HCT116 (cell line): ENCODE results near the gene PPM1F. TPM values are rescaled to one million over a fixed set of nuclear protein-coding genes. Genes with fewer than 3 reads are reported as not detected.

ENCODE experiments used
- ATAC-seq: fragments of 200-7000 bp; cut with Tn5 transposase; 2 replicates; pipeline ENCODE4 v1.9.1; 2020; ENCODE audit warnings: mild to moderate bottlenecking, moderate library complexity
- BruUV-seq: library from RNA; stranded (reverse); fragments of 400-500 nt; replicated peaks from 2 replicates; lab custom pipeline; 2021; lab: Mats Ljungman, UMichigan
- CTCF ChIA-PET: fragments of 300-600 bp; sonication (Branson Sonifier 250); formaldehyde crosslinking; loops from one replicate; lab custom pipeline; 2021; ENCODE audit warnings: antibody characterized with exemption; lab: Charles Lee
- POLR2A ChIA-PET: fragments of 300-600, 350-600 bp; sonication (Branson Sonifier 250); formaldehyde crosslinking; loops from one replicate; lab custom pipeline; 2021; ENCODE audit warnings: antibody characterized with exemption; lab: Charles Lee
- RAD21 ChIA-PET, 2 experiments: fragments of 300-600 bp; sonication (Branson Sonifier 250); formaldehyde crosslinking; loops; one replicate each; lab custom pipeline; 2023; ENCODE audit warnings: low total read pairs in 2 of 2; ENCODE audit not compliant: uncharacterized antibody in 2 of 2, unreplicated experiment in 2 of 2, low non-redundant PET in 1 of 2; lab: Charles Lee
- DNase-seq: peaks from one replicate; pipeline ENCODE4 v3.0.0-alpha.2; 2010; ENCODE audit warnings: low read depth, low spot score
- H2AFZ ChIP-seq: fragments of 200-600 bp; shearing (Covaris generic), sonication (generic); 2 replicates; pipeline ENCODE4 v1.6.1; 2017; ENCODE audit warnings: low read depth, mixed run types, mixed read lengths, antibody characterized with exemption, low read length; ENCODE audit not compliant: poor library complexity, severe bottlenecking
- H3K27ac ChIP-seq: 2 replicates; pipeline ENCODE4 v1.5.1; 2012; ENCODE audit warnings: low read depth, low read length
- H3K27me3 ChIP-seq: fragments of 200-600 bp; sonication (generic); 2 replicates; pipeline ENCODE4 v1.6.1; 2016; ENCODE audit warnings: mixed run types, low read length, mixed read lengths; ENCODE audit not compliant: insufficient read depth
- H3K36me3 ChIP-seq, 2 experiments: fragments of 200-500 bp in 1 of 2; fragments of 200-600 bp in 1 of 2; sonication (Bioruptor generic) in 1 of 2; sonication (generic) in 1 of 2; 2 replicates each; pipeline versions ENCODE4 v1.5.1 to v1.6.1; 2014 to 2016; ENCODE audit warnings: low read length in 2 of 2, inconsistent platforms in 1 of 2, mixed read lengths in 1 of 2, mixed run types in 1 of 2; ENCODE audit not compliant: insufficient read depth in 2 of 2, control insufficient read depth in 1 of 2
- H3K4me1 ChIP-seq, 2 experiments: fragments of 200-600 bp in 1 of 2; sonication (generic) in 1 of 2; 2 replicates each; pipeline versions ENCODE4 v1.5.1 to v1.6.1; 2012 to 2017; ENCODE audit warnings: low read length in 2 of 2, inconsistent platforms in 1 of 2, mild to moderate bottlenecking in 1 of 2, mixed read lengths in 1 of 2, mixed run types in 1 of 2, moderate library complexity in 1 of 2; ENCODE audit not compliant: insufficient read depth in 2 of 2, control insufficient read depth in 1 of 2
- H3K4me2 ChIP-seq: fragments of 200-600 bp; sonication (generic); 2 replicates; pipeline ENCODE4 v1.6.1; 2017; ENCODE audit warnings: mixed run types, low read length, mixed read lengths
- H3K4me3 ChIP-seq, 2 experiments: fragments of 200-600 bp in 1 of 2; sonication (generic) in 1 of 2; replicated peaks in 1 of 2; 2 replicates each; pipeline ENCODE4 v1.5.1; 2011 to 2016; ENCODE audit warnings: low read length in 2 of 2, control low read depth in 1 of 2, low read depth in 1 of 2, mild to moderate bottlenecking in 1 of 2, mixed read lengths in 1 of 2, mixed run types in 1 of 2
- H3K79me2 ChIP-seq: fragments of 200-600 bp; sonication (generic); 2 replicates; pipeline ENCODE4 v1.6.1; 2017; ENCODE audit warnings: mild to moderate bottlenecking, mixed run types, low read length, moderate library complexity, mixed read lengths; ENCODE audit not compliant: insufficient read depth
- H3K9ac ChIP-seq: fragments of 200-600 bp; sonication (generic); 2 replicates; pipeline ENCODE4 v1.6.1; 2016; ENCODE audit warnings: low read length, mixed read lengths
- H3K9me2 ChIP-seq: fragments of 200-600 bp; sonication (generic), shearing (Covaris generic); 2 replicates; pipeline ENCODE4 v1.6.1; 2017; ENCODE audit warnings: mixed run types, mild to moderate bottlenecking, moderate library complexity; ENCODE audit not compliant: insufficient read depth
- H3K9me3 ChIP-seq, 2 experiments: fragments of 200-500 bp in 1 of 2; fragments of 200-600 bp in 1 of 2; sonication (Bioruptor generic) in 1 of 2; sonication (generic) in 1 of 2; 2 replicates each; pipeline ENCODE4 v1.6.1; 2014 to 2017; ENCODE audit warnings: low read length in 2 of 2, mixed read lengths in 2 of 2, inconsistent platforms in 1 of 2, low read depth in 1 of 2, mild to moderate bottlenecking in 1 of 2, mixed run types in 1 of 2, moderate library complexity in 1 of 2; ENCODE audit not compliant: control insufficient read depth in 1 of 2, insufficient read depth in 1 of 2
- H4K20me1 ChIP-seq: fragments of 200-600 bp; sonication (generic), shearing (Covaris generic); 2 replicates; pipeline ENCODE4 v1.6.1; 2017; ENCODE audit warnings: mixed run types, mild to moderate bottlenecking, moderate library complexity; ENCODE audit not compliant: insufficient read depth
- CBX3 ChIP-seq: IDR thresholded peaks from 2 replicates; pipeline ENCODE4 v1.6.1; 2012; ENCODE audit warnings: low read depth
- CEBPB ChIP-seq: IDR thresholded peaks from 2 replicates; pipeline ENCODE4 v1.6.1; 2012; ENCODE audit warnings: low read depth
- EGR1 ChIP-seq: IDR thresholded peaks from 2 replicates; pipeline ENCODE4 v1.6.1; 2012; ENCODE audit warnings: low read depth
- EZH2phosphoT487 ChIP-seq: fragments of 200-600 bp; IDR thresholded peaks from 2 replicates; pipeline ENCODE4 v1.6.1; 2018; ENCODE audit warnings: antibody characterized with exemption, borderline replicate concordance
- FOSL1 ChIP-seq: IDR thresholded peaks from 2 replicates; pipeline ENCODE4 v1.6.1; 2012; ENCODE audit warnings: low read depth
- POLR2A ChIP-seq: IDR thresholded peaks from 2 replicates; pipeline ENCODE4 v1.7.0; 2011; ENCODE audit warnings: borderline replicate concordance; ENCODE audit not compliant: insufficient read depth, insufficient read length; ENCODE audit errors: extremely low read depth
- POLR2AphosphoS5 ChIP-seq: IDR thresholded peaks from 2 replicates; pipeline ENCODE4 v1.6.1; 2011; ENCODE audit warnings: mild to moderate bottlenecking, low read depth, low read length, moderate library complexity
- RAD21 ChIP-seq: IDR thresholded peaks from 2 replicates; pipeline ENCODE4 v1.6.1; 2012; ENCODE audit warnings: low read depth, mild to moderate bottlenecking
- SIN3A ChIP-seq: IDR thresholded peaks from 2 replicates; pipeline ENCODE4 v1.6.1; 2012; ENCODE audit warnings: low read depth
- SP1 ChIP-seq: IDR thresholded peaks from 2 replicates; pipeline ENCODE4 v1.6.1; 2012; ENCODE audit warnings: low read depth
- SRF ChIP-seq: IDR thresholded peaks from 2 replicates; pipeline ENCODE4 v1.6.1; 2012; ENCODE audit warnings: low read depth
- TCF7L2 ChIP-seq: IDR thresholded peaks from 2 replicates; pipeline ENCODE4 v1.7.0; 2011; ENCODE audit warnings: borderline replicate concordance, inconsistent platforms; ENCODE audit not compliant: insufficient read depth, insufficient read length; ENCODE audit errors: extremely low read depth
- YY1 ChIP-seq: IDR thresholded peaks from 2 replicates; pipeline ENCODE4 v1.6.1; 2011; ENCODE audit warnings: low read length, low read depth, moderate library complexity, mild to moderate bottlenecking; ENCODE audit not compliant: insufficient replicate concordance; ENCODE audit errors: extremely low read depth
- ZFX ChIP-seq: fragments of 450-650 bp; IDR thresholded peaks from 2 replicates; pipeline ENCODE4 v1.6.1; 2017
- ZNF274 ChIP-seq: fragments of 200-500 bp; sonication (Bioruptor generic); IDR thresholded peaks from 2 replicates; pipeline ENCODE4 v1.6.1; 2014; ENCODE audit warnings: mild to moderate bottlenecking, low read depth, low read length, inconsistent platforms
- intact Hi-C: fragments of 100-400 bp; cut with micrococcal nuclease; formaldehyde crosslinking; loops from 2 replicates; pipeline ENCODE4 v1.10.0; 2022
- total RNA-seq: library from RNA; stranded (reverse); gene quantifications from one replicate; pipeline ENCODE4 v1.2.1, GENCODE V29; 2021; ENCODE audit not compliant: unreplicated experiment
- TF ChIP-seq, protein P1 (sequence below): IDR thresholded peaks from 2 replicates; pipeline ENCODE4 v1.6.1; 2012; ENCODE audit warnings: low read depth
- TF ChIP-seq, protein P2 (sequence below), 3 experiments: fragments of 200-600 bp in 1 of 3; sonication (generic) in 1 of 3; IDR thresholded peaks in 2 of 3; conservative IDR thresholded peaks in 1 of 3; 2 replicates each; pipeline ENCODE4 v1.5.1; 2012 to 2017; ENCODE audit warnings: low read depth in 2 of 3, low read length in 2 of 3, antibody characterized with exemption in 1 of 3, borderline replicate concordance in 1 of 3, control low read depth in 1 of 3, mild to moderate bottlenecking in 1 of 3, mixed read lengths in 1 of 3, mixed run types in 1 of 3, moderate library complexity in 1 of 3; ENCODE audit not compliant: insufficient read depth in 1 of 3
- TF ChIP-seq, protein P3 (sequence below): IDR thresholded peaks from 2 replicates; pipeline ENCODE4 v1.6.1; 2012

Gene PPM1F
- total RNA-seq, 1 experiment from 2014 or later: 27.3 TPM

DNA sequence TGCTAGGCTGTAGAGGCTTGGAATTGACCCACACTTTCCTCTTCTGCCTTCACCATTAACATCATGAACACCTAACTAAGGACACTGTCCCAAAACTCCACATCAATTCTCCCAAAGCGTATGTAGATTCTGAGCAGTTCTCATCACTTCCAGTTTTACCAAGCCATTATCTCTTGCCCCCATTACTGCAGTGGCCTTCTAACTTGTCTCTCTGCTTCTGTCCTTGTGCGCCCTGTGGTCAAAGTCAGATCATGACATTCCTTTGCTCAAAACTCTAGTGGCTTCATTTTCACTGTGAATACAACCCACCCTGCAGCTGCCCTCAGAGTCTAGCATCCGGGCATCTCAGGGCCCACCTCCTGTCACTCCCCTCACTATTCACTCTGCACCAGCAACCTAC lies 43.0 kb upstream of the PPM1F start:
- Histone ChIP-seq H2AFZ (no peak overlapping the region), H3K9me2 (no peaks in the 10 kb centered on the region), H4K20me1 (no peaks in the 10 kb centered on the region), H3K9ac (no peak overlapping the region), H3K4me2 (no peak overlapping the region), H3K36me3 (no peaks in the 10 kb centered on the region), H3K4me1 (no peaks in the 10 kb centered on the region), H3K79me2 (no peaks in the 10 kb centered on the region), H3K27ac (no peak overlapping the region), H3K27me3 (peaks cover 5% of the 10 kb centered on the region; the same call in 1 of the 2 replicates), H3K9me3 (no peaks in the 10 kb centered on the region), H3K4me3 (no peak overlapping the region)
- ChIA-PET POLR2A (no interaction called here), RAD21 (no interaction called here), CTCF (no interaction called here)
- no peak for TF ChIP-seq SP1
- TF ChIP-seq, protein P1, sequence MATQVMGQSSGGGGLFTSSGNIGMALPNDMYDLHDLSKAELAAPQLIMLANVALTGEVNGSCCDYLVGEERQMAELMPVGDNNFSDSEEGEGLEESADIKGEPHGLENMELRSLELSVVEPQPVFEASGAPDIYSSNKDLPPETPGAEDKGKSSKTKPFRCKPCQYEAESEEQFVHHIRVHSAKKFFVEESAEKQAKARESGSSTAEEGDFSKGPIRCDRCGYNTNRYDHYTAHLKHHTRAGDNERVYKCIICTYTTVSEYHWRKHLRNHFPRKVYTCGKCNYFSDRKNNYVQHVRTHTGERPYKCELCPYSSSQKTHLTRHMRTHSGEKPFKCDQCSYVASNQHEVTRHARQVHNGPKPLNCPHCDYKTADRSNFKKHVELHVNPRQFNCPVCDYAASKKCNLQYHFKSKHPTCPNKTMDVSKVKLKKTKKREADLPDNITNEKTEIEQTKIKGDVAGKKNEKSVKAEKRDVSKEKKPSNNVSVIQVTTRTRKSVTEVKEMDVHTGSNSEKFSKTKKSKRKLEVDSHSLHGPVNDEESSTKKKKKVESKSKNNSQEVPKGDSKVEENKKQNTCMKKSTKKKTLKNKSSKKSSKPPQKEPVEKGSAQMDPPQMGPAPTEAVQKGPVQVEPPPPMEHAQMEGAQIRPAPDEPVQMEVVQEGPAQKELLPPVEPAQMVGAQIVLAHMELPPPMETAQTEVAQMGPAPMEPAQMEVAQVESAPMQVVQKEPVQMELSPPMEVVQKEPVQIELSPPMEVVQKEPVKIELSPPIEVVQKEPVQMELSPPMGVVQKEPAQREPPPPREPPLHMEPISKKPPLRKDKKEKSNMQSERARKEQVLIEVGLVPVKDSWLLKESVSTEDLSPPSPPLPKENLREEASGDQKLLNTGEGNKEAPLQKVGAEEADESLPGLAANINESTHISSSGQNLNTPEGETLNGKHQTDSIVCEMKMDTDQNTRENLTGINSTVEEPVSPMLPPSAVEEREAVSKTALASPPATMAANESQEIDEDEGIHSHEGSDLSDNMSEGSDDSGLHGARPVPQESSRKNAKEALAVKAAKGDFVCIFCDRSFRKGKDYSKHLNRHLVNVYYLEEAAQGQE: no peak
- TF ChIP-seq CBX3: no peak
- no peak for TF ChIP-seq POLR2A
- no peak for TF ChIP-seq ZNF274
- TF ChIP-seq SRF: no peak
- TF ChIP-seq CEBPB: no peak
- no peak for TF ChIP-seq FOSL1
- no peak for TF ChIP-seq ZFX
- TF ChIP-seq, protein P2, sequence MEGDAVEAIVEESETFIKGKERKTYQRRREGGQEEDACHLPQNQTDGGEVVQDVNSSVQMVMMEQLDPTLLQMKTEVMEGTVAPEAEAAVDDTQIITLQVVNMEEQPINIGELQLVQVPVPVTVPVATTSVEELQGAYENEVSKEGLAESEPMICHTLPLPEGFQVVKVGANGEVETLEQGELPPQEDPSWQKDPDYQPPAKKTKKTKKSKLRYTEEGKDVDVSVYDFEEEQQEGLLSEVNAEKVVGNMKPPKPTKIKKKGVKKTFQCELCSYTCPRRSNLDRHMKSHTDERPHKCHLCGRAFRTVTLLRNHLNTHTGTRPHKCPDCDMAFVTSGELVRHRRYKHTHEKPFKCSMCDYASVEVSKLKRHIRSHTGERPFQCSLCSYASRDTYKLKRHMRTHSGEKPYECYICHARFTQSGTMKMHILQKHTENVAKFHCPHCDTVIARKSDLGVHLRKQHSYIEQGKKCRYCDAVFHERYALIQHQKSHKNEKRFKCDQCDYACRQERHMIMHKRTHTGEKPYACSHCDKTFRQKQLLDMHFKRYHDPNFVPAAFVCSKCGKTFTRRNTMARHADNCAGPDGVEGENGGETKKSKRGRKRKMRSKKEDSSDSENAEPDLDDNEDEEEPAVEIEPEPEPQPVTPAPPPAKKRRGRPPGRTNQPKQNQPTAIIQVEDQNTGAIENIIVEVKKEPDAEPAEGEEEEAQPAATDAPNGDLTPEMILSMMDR (IDR thresholded peaks at IDR 0.05 in 2 of 3, conservative IDR thresholded peaks at IDR 0.05 in 1 of 3; ENCODE audit: borderline replicate concordance in 1 of 3, insufficient read depth in 1 of 3, low read depth in 2 of 3, low read length in 2 of 3): no peak
- TF ChIP-seq EZH2phosphoT487: no peak
- TF ChIP-seq, protein P3, sequence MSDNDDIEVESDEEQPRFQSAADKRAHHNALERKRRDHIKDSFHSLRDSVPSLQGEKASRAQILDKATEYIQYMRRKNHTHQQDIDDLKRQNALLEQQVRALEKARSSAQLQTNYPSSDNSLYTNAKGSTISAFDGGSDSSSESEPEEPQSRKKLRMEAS: no peak
- no peak for TF ChIP-seq SIN3A
- TF ChIP-seq TCF7L2: no peak
- no peak for TF ChIP-seq POLR2AphosphoS5
- no peak for TF ChIP-seq RAD21
- no peak for TF ChIP-seq YY1
- no peak for TF ChIP-seq EGR1
- no peak for ATAC-seq
- no TSS peak for BruUV-seq
- intact Hi-C loops: no loop called here
- no peak for DNase-seq
